TTC549 (cell line): ENCODE results near the gene ADIPOR1.

ENCODE experiments used
- FAIRE-seq: peaks from 2 replicates; lab custom pipeline; 2012; peaks lifted over from hg19 to GRCh38; lab: Jason Lieb, UNC

The ADIPOR1 gene

DNA sequence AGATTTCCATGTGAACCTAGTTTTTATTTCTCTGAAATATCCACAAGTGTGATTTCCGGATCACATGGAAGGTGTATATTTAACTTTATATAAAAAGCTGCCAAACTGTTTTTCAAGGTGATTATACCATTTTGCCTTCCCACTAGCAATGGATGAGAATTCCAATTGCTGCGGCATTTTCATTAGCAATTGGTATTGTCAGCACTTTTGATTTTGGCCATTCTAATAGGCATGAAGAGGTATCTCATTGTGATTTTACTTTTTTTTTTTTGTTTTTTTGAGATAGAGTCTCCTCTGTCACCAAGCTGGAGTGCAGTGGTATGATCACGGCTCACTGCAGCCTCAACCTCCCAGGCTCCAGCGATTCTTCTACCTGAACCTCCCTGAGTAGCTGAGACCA, 13.9 kb upstream of the ADIPOR1 start:
- FAIRE-seq: no peak

DNA sequence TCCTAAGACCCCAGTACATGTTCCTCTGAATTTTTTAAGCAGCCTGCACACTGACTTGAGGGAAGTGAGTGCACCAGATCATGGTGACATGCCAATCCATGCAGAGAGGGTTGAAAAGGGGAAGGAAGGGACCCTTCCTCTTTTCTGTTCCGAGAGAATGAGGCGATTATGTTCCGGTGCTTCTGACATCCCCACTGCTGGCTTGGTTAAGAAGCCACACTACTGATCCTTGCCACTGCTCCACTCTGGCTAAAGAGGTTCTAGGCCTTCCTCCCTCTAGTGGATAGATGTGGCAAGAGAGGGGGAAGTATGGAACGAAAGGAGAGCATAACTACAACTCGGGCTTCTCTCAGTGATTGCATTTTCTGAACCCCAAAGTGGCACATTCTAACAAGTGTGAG, 10.8 kb upstream of the ADIPOR1 start:
- FAIRE-seq: peak; percentile 87

DNA sequence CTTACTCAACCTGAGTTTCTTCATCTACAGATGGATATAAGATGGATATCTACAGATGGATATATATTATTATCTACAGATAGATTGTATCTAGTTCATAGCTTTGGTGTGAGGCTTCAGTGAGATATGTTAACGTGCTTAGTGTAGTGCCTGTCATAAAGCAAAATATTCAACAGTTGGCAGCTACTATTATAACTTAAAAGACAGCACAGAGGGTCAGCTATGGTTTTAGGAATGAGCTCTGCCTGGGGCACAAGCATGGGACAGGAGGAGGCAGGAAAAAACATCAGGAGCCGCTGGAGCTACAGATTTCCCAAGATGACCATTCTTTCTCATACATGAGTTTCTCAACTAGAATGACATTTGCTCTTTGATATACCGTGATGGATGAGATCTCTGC, 10.2 kb upstream of the ADIPOR1 start:
- no peak for FAIRE-seq

DNA sequence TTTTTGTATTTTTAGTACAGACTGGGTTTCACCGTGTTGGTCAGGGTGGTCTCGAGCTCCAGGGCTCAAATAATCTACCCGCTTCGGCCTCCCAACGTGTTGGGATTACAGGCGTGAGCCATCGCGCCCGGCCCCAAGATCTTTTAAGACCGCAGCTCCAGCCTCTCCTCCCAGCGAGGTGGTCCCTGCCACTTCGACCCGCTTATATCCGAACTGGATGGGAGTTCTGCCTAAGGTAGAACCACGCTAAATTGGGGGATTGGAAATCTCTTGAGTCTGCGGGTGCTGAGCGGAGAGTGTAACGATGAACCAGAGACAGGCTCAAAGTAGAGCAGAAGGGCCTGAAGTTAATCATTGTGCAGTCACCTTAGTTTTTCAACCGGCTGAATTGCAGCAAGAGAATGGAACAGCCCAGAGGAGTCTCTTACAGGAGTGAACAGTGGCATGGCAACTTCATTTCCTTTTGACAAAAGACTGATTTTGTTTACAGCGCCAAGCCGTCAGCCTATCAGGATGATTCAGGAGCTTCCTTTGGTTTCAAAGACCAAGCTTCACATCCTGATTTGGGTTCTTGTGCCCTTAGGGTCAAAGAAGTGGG, 9.7 kb upstream of the ADIPOR1 start:
- no peak for FAIRE-seq

DNA sequence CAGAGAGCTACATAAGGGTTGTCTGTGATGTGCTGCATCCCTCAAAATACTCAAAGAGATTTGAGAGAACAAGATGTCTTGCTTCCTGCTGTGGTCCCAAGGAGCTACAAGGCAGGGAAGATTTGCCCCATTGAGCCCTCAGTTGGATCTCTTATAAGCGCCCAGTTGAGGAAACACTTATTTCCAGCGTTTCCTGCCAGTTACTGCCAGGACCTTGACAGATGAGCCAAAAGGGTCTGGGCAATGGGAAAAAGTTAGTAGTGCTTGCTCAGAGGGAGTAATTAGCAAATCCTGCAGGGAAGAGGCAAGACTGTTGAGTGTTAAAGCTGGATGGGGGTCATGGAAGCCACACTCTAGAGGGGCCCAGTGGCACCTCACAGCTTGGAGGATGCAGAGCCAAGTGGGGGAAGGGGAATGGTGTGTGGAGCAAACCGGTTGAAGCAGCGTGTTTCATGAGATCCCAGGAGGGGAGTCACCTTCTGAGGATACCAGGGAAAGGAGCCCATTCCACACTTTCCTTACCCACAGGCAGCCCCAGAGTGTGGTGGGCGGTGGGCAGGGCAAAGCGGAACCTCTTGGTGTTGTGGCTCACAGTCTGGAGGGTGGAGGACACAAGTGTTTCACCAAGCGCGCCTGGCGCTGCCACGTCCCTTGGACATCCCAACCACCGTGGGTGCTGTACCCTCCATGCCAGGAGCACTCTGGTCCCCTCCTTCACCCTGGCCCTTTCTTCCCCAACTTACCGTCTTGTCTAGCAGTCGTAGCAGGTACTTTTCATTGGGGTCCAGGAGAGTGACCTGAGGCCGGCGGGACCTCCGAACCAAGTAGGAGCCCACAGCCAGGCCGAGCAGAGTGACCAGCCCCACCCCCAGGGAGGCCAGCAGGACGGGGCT, 8.1 kb upstream of the ADIPOR1 start:
- FAIRE-seq: no peak

DNA sequence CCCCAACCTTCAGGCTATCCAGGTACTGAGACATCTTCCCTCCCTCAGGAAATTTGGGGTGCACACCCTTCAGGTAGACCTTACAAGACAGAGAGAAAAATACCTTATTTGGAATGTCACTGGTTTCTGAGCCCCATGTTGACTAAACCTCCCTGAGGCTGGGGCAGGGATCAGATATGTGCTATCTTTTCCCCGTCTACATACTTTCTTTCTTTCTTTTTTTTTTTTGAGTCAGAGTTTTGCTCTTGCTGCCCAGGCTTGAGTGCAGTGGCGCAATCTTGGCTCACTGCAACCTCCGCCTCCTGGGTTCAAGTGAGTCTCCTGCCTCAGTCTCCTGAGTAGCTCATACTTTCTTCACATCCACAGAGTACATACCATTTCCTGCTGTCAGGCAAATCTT, 7.3 kb upstream of the ADIPOR1 start:
- no peak for FAIRE-seq

DNA sequence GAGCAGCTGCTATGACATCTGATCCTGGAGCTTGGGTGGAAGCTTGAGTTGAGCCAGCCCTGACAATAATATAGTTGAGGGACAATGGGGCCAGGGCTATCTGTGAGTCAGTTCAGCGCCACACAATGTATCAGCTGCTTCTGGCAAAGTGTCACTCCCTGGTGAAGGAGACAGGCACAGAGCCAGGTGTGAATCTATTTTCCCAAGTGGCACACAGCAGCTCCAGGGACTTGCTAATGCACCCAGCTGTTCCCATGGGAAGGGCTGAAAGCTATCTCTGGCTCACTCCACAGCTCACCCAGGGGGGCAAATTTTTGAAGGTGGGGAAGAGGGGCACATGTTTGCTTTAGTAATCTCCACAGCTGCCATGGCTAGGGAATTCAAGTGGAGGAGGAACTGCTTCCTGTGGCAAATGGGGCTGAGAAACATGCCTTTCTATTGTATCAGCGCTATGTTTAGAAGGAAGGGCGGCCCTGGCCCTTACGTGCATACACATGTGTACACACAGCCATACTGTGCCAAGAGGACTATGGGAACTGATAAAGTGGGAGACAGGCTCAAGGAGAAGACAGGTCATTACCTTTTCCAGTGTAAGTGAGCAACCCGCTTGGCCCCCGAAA, 6.8 kb upstream of the ADIPOR1 start:
- FAIRE-seq: no peak

DNA sequence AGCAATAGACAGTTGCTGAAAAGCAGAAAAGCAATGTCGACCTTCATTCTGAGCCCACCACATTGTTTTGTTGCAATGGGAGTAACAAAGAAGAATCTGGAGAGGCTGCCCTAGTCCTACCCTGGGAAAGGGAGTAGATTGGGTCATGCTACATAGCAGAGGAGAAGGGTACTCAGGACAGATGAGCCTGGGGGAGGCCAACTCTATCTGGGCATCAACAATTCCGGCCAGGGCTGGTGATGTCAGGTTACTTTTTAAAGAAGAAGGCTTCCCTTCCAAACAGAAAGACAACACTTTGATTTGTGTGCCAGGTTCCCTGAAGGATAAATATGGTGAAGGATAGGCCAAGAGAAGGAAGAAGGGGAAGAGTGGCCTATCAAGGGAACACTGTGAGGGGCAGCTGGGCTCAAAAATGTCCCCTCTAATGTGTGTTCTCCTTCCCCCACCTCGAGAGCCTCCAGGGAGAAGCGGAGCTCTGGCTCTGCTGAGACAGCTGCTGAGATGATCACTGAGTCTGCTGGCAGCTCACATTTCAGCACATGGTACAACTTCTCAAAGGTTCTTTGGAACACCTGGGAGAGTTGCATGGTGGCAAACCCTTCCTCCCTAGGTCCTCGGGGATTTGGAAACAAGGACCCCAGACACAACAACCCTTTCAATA, 3.2 kb upstream of the ADIPOR1 start:
- no peak for FAIRE-seq

DNA sequence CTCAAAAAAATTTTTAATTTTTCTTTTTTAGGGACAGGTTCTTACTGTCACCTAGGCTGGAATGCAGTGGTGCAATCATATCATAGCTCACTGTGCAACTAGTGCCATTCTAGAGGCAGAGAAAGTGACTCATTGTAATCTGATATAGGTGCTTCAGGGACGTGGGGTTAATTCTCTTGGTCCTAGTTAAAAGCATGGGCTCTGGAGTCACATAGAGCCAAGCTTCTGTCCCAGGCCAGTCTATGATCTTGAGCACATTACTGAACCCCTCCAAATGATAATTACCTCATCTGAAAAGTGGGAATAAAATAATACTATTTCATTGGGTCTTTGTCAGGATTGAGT, 1.1 kb upstream of the ADIPOR1 start:
- no peak for FAIRE-seq

DNA sequence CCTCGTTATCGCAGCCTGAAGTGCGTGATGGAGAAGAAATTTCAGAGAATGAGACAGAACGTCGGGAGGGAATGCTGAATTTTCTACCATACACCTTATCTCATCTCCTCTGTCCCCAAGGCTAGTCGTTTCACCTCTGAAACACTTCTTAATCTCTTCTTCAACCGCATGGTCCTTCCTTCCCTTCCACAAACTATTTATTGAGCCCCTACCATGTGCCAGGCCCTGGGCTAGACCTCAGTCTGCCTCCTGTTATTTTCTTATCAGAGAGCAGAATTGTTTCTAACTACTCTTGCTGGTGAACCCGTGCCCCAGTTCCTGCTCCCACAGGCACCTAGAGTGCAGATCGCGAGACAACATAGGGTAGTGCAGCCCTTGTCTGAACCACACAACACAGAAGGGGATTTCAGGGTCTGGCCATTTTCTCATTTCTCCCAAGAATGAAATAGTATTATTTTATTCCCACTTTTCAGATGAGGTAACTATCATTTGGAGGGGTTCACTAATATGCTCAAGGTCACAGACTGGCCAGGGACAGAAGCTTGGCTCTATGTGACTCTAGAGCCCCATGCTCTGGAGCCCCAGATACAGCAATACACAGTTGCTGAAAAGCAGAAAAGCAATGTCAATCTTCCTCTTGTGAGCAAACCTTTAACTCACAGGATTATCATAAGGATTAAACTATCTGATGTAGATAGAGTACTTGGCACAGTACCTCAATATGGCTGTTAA, 598 bp upstream of the ADIPOR1 start:
- FAIRE-seq: no peak

DNA sequence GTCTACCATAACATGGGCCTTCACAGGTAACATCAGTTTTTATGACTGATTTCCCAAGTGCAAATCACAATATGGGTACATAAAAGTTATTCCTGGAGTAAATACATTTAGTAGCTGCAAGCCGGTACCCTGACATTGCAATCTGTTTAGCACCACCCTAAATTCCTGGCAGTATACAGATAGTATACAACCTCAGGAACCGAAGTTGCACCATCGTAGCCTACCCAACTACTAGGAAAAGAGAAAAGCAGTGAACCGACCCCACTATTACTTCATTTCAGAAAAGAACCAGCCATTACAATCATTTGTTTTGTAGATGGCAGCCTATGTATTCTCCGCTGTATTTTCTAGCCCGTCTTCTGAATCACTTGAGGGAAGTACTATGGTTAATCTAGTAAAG, 1.1 kb downstream of the ADIPOR1 start:
- no peak for FAIRE-seq

DNA sequence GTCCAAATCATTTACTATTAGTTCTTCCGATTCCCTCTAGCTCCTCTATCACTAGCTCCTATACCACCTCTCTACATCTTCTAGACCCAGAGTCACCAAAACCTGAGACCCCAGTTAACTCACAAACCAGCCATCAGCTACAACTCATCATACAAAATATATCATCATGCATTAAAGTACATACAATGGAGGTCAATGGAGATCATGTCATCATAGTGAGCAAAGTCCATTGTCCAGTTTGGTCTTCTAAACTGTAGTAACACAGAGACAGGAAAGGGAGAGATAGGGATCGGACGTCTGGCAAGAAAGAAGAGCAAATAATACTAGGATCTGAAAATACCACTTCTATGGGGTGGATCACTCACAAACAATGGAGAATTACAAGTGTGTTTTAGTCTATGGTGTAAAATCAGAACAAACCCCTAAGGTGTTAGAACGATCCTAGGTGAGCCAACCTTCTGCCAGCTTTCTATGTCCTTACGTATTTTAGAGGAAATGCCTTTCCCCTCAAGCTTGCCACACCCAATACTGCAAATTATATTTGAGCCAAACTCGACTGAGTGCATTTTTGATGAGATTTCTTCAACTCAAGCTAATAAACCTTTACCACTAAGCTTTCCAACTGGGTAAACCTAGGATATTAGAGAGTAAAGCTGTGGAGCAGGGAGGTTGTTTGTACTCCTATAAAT, 3.9 kb downstream of the ADIPOR1 start:
- FAIRE-seq: no peak

DNA sequence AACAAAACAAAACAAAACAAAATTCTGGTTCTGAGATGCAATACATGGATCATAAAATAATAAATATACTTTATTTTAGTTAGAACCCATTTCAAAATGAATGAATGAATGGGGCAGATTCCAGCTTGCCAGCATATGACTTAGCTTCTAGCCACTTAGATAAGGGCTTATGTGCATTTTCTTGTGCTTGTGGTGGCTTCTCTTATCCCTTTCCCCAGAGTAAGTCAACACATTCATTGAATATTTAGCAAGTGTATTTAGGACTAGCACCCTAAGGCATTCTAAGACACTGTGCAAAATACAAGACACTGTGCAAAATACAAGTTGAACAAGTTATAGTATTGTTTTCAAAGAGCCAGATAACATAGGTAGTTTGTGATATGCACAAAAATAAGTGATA, 4.7 kb downstream of the ADIPOR1 start:
- FAIRE-seq: no peak

DNA sequence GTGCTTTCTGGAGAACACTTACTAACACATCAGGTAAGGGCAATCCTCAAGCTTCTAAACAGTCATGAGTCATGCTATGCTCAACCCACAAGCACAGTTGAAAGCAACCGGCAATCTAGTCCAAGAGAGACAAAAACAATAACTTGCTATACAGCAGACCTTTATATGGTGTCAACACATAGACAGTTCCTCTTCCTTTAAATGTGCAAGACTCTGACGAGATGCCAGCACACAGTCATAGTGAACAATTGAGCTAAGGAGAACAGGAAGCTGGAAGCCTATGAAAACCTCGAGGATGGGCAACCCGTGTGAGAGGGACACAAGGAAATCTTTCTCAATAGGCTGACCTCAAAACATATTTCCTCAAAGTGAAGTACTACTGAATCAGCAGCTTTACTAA, 5.3 kb downstream of the ADIPOR1 start:
- FAIRE-seq: no peak

DNA sequence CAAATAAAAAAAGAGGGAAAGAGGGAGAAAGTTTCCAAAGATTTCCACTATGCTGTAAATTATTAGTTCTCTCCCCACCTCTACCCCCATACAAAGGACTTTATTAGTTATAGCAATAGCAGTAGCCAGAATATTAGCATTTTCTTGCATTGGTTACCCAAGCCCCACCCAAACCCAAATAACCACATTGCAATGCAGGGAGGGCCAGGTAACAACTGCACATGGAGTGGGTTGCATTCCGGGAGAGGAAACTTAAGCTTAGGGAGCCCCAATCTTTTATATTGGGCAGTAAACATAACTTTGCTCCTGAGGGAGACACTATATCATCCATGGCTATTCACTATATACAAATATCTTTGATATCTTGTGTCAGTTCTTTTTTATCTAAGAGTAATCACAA, 6.0 kb downstream of the ADIPOR1 start:
- FAIRE-seq: no peak

DNA sequence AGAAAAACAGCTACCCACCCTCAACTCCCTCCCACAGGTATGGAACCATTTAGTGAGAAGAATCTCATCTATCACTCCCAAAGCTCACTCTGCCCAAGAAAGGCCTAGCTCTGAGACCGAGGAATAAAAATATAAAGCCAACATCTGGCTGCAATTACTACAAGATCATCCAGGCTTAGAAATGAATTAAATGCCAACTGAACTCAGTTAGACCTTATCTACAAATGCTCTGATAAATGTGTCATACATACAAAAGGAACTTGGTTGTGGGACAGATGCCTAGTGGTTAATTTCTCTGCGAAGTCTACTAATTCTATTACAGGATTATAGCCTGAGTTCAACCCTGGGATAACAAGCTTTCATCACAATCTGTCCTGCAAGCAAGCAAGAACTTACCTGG, 6.7 kb downstream of the ADIPOR1 start:
- FAIRE-seq: no peak

DNA sequence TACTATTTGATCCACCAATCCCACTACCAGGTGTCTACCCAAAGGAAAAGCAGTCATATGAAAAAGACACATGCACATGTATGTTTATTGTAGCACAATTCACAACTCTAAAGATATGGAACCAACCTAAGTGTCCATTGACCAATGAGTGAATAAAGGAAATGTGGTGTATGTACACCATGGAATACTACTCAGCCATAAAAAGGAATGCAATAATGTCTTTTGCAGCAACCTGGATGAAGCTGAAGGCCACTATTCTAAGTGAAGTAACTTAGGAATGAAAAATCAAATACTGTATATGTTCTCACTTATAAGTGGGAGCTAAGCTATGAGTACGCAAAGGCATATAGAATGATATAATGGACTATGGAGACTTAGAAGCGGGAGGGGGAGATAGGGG, 12.6 kb downstream of the ADIPOR1 start:
- no peak for FAIRE-seq

DNA sequence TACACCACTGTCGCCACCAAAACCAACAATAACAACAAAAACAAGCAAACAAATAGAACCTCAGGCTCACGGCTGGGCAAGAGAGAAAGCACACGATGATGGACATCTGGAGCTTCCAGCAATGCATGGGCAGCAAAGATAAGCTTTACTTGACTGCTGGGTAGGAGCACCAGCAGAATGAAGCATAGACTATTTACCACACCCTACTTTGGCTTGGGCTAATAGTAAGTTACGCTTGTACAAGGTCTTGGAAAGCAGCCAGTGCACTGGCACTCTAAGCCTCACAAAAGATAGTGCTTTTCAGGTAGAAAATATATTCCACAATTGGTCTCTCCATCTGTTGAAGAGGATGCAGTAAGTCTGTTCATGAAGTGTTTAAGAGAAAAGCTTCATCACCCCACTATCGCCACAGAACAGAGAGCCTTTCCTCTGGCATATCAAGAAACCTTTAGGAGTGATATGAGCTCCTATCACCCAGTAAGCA, 13.6 kb downstream of the ADIPOR1 start:
- no peak for FAIRE-seq

DNA sequence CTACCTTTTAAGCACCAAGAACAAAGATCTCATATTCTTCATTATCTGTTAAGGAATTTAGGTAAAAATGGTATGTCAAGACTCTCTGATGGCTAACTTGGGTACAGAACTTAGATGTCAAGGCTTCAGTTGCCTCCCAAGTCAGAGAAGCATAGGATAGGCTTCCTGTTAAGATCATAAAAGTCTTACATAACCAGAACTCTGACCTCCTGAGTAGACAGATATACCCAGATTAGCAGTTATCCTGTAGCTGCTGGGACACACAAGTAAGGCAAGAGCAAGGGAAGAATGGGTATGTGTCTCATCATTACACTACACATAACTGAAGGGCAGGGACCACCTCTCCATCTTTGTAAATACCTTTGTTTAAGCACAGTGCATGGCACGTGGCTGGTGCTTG, 15.7 kb downstream of the ADIPOR1 start:
- no peak for FAIRE-seq

DNA sequence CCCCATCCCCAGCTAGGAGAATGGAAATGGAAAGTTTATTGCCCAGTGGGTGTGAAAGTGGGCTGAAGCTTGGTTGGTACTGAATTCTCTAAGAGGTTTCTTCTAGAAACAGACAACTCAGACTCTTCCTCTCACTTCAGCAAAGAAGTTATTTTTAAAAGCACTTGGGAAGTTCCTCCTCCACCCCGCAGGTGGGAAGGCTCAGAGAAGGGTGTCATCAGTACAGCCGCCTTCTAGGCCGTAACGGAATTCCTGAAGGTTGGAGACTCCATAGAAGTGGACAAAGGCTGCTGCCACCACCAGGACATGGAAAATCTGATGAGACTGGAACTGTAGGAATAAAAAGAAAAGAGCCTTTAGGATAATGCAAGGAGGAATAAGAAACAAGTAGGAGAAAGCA, 16.7 kb downstream of the ADIPOR1 start:
- FAIRE-seq: no peak

DNA sequence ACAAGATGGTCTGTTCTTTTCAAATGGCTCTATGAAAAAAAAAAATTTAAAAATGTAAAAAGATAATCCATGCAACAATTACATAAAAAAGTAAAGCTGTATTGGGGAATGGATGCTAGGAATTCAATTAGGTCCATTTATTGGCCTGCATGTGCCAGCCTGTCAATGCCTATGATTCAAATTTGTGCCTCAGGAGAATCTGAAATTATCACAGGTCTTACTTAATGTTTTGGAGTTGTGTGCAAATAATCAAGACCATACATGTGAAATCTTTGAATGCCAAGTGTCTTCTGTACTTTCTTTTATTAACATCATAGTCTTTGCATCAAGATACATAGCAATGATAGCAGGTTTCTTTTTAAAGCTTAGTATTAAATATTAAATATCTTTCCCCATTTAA, 17.6 kb downstream of the ADIPOR1 start:
- peak; percentile 54 for FAIRE-seq
